HEK293 (cell line): ENCODE measurements around the gene ECE1.
A peak's percentile ranks its signal among the peaks of the same experiment; 100 is the strongest.

Experiments
- CTCF ChIA-PET: fragments of 350-600 bp; formaldehyde crosslinking; extraction: SDS; loops from one replicate; lab custom pipeline; 2021; ENCODE audit warnings: antibody characterized with exemption; lab: Yijun Ruan, JAX
- POLR2A ChIA-PET: fragments of 300-600 bp; formaldehyde crosslinking; extraction: SDS; loops from one replicate; lab custom pipeline; 2020; ENCODE audit warnings: antibody characterized with exemption, inconsistent platforms; lab: Yijun Ruan, JAX
- H3K27ac ChIP-seq: fragments of 200-500 bp; sonication (Bioruptor generic); 2 replicates; pipeline ENCODE4 v1.5.1; 2014; ENCODE audit warnings: low read depth, low read length, control low read depth, inconsistent platforms; ENCODE audit errors: extremely low read depth
- H3K36me3 ChIP-seq, 2 experiments: fragments of 200-500 bp in 1 of 2; sonication (Bioruptor generic) in 1 of 2; 1 replicate in 1 of 2; 2 replicates in 1 of 2; pipeline ENCODE4 v1.5.1; 2014 to 2017; ENCODE audit warnings: inconsistent platforms in 2 of 2, low read length in 2 of 2; ENCODE audit not compliant: control insufficient read depth in 2 of 2, insufficient read depth in 1 of 2
- H3K4me1 ChIP-seq: fragments of 200-500 bp; sonication (Bioruptor generic); 2 replicates; pipeline ENCODE4 v1.5.1; 2014; ENCODE audit warnings: mild to moderate bottlenecking, low read length, inconsistent platforms; ENCODE audit not compliant: control insufficient read depth, insufficient read depth
- H3K4me3 ChIP-seq: 2 replicates; pipeline ENCODE4 v1.5.1; 2011; ENCODE audit warnings: low read depth, mild to moderate bottlenecking, control low read depth, low read length, moderate library complexity
- H3K9me3 ChIP-seq: fragments of 200-500 bp; sonication (Bioruptor generic); 2 replicates; pipeline ENCODE4 v1.5.1; 2014; ENCODE audit warnings: low read depth, low read length, inconsistent platforms; ENCODE audit not compliant: control insufficient read depth, insufficient read depth
- TCF7L2 ChIP-seq: IDR thresholded peaks from 2 replicates; pipeline ENCODE4 v1.6.1; 2011; ENCODE audit warnings: low read depth, mild to moderate bottlenecking, inconsistent platforms, low read length, moderate library complexity, borderline replicate concordance
- WT1 ChIP-seq: fragments of 450-650 bp; formaldehyde crosslinking; IDR thresholded peaks from 2 replicates; pipeline ENCODE4 v1.5.1; 2016; ENCODE audit warnings: missing biosample characterization, missing genetic modification characterization
- ZBTB48 ChIP-seq: fragments of 450-650 bp; formaldehyde crosslinking; IDR thresholded peaks from 2 replicates; pipeline ENCODE4 v1.5.1; 2016; ENCODE audit warnings: missing biosample characterization, missing genetic modification characterization
- ZBTB8A ChIP-seq: fragments of 450-650 bp; formaldehyde crosslinking; IDR thresholded peaks from 2 replicates; pipeline ENCODE4 v1.5.1; 2016; ENCODE audit warnings: missing biosample characterization, missing genetic modification characterization
- ZIC2 ChIP-seq: fragments of 450-650 bp; formaldehyde crosslinking; IDR thresholded peaks from 2 replicates; pipeline ENCODE4 v1.5.1; 2016; ENCODE audit warnings: missing biosample characterization, missing genetic modification characterization
- ZNF114 ChIP-seq: fragments of 450-650 bp; formaldehyde crosslinking; IDR thresholded peaks from 2 replicates; pipeline ENCODE4 v1.5.0; 2017; ENCODE audit warnings: missing biosample characterization, missing genetic modification characterization
- ZNF155 ChIP-seq: fragments of 450-650 bp; formaldehyde crosslinking; IDR thresholded peaks from 2 replicates; pipeline ENCODE4 v1.5.1; 2016; ENCODE audit warnings: missing biosample characterization, missing genetic modification characterization
- ZNF202 ChIP-seq: fragments of 450-650 bp; formaldehyde crosslinking; IDR thresholded peaks from 2 replicates; pipeline ENCODE4 v1.5.1; 2016; ENCODE audit warnings: missing biosample characterization, missing genetic modification characterization, borderline replicate concordance
- ZNF561 ChIP-seq: fragments of 450-650 bp; IDR thresholded peaks from 2 replicates; pipeline ENCODE4 v1.5.1; 2018; ENCODE audit warnings: missing biosample characterization, missing genetic modification characterization, borderline replicate concordance
- ZNF654 ChIP-seq: fragments of 450-650 bp; formaldehyde crosslinking; IDR thresholded peaks from 2 replicates; pipeline ENCODE4 v1.5.1; 2016; ENCODE audit warnings: low read depth, missing biosample characterization, missing genetic modification characterization
- TF ChIP-seq, protein P1 (sequence below): fragments of 450-650 bp; formaldehyde crosslinking; IDR thresholded peaks from 2 replicates; pipeline ENCODE4 v1.5.1; 2016; ENCODE audit warnings: missing biosample characterization, missing genetic modification characterization
- TF ChIP-seq, protein P2 (sequence below): fragments of 450-650 bp; formaldehyde crosslinking; IDR thresholded peaks from 2 replicates; pipeline ENCODE4 v1.5.1; 2016; ENCODE audit warnings: missing biosample characterization, missing genetic modification characterization
- TF ChIP-seq, protein P3 (sequence below): fragments of 450-650 bp; formaldehyde crosslinking; IDR thresholded peaks from 2 replicates; pipeline ENCODE4 v1.5.1; 2016; ENCODE audit warnings: missing biosample characterization, missing genetic modification characterization
- TF ChIP-seq, protein P4 (sequence below): fragments of 450-650 bp; IDR thresholded peaks from 2 replicates; pipeline ENCODE4 v1.5.1; 2018; ENCODE audit warnings: missing biosample characterization, mild to moderate bottlenecking, missing genetic modification characterization
- TF ChIP-seq, protein P5 (sequence below): fragments of 450-650 bp; formaldehyde crosslinking; IDR thresholded peaks from 2 replicates; pipeline ENCODE4; 2016; ENCODE audit warnings: missing biosample characterization, missing genetic modification characterization
- TF ChIP-seq, protein P6 (sequence below): fragments of 450-650 bp; formaldehyde crosslinking; IDR thresholded peaks from 2 replicates; pipeline ENCODE4 v1.5.1; 2017; ENCODE audit warnings: missing biosample characterization, missing genetic modification characterization

Gene ECE1

DNA sequence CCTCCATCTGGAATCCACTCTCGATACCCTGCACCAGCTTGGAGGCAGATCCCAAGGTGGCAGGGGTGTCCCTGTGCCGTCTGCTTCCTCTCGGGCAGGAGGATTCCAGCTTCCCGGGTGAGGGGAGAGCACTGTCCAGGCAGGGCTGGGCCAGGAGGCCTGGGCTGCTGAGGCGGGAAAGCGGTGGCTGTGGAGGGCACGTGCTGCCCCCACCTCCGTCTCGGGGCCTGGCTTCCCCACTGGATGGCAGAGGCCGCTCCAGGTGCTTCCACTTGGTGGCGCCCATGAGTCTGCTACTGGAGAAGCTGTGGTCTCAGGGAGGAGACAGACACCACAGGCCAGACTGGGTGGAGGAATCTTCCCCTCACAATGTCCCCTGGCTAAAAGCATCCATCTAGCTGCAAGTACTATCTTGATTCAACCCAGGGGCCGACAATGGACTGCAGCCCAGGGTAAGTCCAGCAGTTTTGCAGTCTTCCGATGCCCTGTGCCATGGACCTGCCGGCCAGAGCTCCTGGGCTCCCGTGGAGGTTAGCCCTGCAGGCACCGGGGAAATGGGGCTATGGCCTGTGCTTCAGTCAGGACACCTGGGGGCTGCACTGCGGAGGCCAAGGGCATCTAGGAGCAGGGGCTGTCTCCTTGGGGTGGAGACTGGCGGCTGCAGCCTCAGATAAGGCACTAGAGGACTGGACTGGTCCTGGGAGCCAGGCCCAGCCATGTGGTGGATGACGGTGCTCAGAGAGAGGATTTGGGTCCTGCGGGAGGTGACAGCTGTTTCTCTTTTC, 72.3 kb downstream of the ECE1 start (continued):
- TF ChIP-seq, protein P1, sequence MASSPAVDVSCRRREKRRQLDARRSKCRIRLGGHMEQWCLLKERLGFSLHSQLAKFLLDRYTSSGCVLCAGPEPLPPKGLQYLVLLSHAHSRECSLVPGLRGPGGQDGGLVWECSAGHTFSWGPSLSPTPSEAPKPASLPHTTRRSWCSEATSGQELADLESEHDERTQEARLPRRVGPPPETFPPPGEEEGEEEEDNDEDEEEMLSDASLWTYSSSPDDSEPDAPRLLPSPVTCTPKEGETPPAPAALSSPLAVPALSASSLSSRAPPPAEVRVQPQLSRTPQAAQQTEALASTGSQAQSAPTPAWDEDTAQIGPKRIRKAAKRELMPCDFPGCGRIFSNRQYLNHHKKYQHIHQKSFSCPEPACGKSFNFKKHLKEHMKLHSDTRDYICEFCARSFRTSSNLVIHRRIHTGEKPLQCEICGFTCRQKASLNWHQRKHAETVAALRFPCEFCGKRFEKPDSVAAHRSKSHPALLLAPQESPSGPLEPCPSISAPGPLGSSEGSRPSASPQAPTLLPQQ: no peak

DNA sequence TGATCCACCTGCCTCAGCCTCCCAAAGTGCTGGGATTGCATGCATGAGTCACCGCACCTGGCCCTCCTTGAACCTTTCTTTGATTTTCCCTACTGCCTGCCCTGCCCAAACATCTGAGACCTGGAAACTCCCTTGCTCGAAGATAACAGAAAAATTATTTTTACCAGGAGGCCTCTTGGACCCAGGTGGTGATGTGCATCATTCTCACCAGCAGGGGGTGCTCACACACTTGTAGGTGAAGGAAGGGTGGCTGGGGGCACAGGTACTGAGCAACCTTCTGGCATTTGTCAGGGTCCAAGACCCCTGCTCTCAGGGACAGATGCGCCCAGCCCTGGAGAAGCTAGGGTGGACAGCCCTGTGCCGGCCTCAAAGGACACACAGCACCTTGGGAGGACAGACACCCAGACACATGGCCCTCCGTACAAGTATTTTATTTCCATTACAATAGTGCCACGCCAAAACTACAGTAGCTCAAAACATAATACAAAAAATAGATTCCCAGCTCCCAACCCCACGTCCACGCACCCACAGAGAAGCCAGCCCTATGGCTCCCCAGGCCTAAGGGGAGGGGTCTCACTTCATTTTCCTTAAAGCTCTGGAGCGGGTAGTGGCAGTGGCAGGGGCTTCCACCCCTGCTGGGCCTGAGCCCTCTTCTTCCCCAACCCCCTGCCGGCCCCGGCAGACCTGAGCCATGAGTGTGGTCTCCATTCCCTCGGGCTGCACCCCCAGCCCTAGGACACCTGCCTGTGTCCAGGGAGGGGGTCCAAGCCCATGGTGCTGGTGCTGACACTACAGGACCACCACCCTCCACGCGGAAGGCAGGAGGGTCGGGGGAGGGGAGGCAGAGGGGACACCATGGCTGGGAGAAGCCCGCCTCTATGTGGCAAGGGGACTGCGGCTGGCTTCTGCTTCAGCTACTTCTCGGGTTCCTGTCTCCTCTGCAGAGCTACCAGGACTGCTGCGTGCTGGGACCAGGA, 73.1 kb downstream of the ECE1 start:
- ChIA-PET POLR2A (no interaction called here), CTCF (interaction anchor here (0.5 to 6.9 kb wide), 45 partner anchors 8 to 1455 kb away, joined by 3 to 56 read pairs (median 4); partner anchors contain the start of gene NBPF3)
- no peak overlapping the region for H3K4me3 ChIP-seq
- no peak overlapping the region for H3K27ac ChIP-seq
- no peaks in the 10 kb centered on the region for H3K4me1 ChIP-seq
- H3K9me3 ChIP-seq: no peaks in the 10 kb centered on the region
- TF ChIP-seq ZIC2: peak; percentile 39; the same call in 1 of the 2 replicates
- TF ChIP-seq, protein P2, sequence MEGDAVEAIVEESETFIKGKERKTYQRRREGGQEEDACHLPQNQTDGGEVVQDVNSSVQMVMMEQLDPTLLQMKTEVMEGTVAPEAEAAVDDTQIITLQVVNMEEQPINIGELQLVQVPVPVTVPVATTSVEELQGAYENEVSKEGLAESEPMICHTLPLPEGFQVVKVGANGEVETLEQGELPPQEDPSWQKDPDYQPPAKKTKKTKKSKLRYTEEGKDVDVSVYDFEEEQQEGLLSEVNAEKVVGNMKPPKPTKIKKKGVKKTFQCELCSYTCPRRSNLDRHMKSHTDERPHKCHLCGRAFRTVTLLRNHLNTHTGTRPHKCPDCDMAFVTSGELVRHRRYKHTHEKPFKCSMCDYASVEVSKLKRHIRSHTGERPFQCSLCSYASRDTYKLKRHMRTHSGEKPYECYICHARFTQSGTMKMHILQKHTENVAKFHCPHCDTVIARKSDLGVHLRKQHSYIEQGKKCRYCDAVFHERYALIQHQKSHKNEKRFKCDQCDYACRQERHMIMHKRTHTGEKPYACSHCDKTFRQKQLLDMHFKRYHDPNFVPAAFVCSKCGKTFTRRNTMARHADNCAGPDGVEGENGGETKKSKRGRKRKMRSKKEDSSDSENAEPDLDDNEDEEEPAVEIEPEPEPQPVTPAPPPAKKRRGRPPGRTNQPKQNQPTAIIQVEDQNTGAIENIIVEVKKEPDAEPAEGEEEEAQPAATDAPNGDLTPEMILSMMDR (tag by site-specific recombination): peak; percentile 36; the same call in 1 of the 2 replicates
- peak; percentile 55 for TF ChIP-seq ZNF654 (tag by site-specific recombination)
- TF ChIP-seq, protein P3, sequence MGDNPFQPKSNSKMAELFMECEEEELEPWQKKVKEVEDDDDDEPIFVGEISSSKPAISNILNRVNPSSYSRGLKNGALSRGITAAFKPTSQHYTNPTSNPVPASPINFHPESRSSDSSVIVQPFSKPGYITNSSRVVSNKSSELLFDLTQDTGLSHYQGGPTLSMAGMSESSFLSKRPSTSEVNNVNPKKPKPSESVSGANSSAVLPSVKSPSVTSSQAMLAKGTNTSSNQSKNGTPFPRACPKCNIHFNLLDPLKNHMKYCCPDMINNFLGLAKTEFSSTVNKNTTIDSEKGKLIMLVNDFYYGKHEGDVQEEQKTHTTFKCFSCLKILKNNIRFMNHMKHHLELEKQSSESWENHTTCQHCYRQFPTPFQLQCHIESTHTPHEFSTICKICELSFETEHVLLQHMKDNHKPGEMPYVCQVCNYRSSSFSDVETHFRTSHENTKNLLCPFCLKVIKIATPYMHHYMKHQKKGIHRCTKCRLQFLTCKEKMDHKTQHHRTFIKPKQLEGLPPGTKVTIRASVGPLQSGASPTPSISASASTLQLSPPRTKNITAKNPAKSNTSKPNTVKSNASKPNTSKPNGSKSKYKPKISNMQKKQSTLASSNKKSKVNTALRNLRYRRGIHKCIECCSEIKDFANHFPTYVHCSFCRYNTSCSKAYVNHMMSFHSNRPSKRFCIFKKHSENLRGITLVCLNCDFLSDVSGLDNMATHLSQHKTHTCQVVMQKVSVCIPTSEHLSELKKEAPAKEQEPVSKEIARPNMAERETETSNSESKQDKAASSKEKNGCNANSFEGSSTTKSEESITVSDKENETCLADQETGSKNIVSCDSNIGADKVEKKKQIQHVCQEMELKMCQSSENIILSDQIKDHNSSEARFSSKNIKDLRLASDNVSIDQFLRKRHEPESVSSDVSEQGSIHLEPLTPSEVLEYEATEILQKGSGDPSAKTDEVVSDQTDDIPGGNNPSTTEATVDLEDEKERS (tag by site-specific recombination): no peak
- H3K36me3 ChIP-seq: peaks cover 0 to 36% of the 10 kb centered on the region in 2 experiments; a peak in 2 of 3 replicates

DNA sequence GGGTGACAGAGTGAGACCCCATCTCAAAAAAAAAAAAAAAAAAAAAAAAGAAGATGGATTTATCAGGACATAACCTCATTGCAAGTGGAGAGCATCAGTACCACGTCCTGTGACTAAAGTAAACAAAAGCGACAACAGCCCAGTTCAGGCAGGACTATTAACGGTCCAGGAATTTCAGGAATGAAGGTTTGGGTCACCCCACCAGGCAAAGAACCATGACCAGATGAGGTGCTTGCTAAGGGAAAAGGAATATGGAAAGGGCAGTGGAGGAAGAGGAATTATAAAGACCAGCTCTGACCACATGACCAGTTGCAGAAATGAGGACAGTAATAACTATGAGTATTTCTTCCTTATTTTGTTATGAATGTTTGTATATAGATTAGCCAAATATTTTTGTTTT, 78.1 kb downstream of the ECE1 start:
- H3K4me3 ChIP-seq: no peak overlapping the region
- ChIA-PET CTCF (interaction anchor here (0.8 to 6.9 kb wide), 3 partner anchors 9 to 382 kb away, joined by 3 to 41 read pairs (median 3); no protein-coding TSS in a partner anchor), POLR2A (no interaction called here)
- no peaks in the 10 kb centered on the region for H3K36me3 ChIP-seq
- no peak overlapping the region for H3K27ac ChIP-seq
- H3K4me1 ChIP-seq: no peaks in the 10 kb centered on the region
- H3K9me3 ChIP-seq: no peaks in the 10 kb centered on the region
- TF ChIP-seq WT1 (tag by site-specific recombination) (no peak), ZNF202 (tag by site-specific recombination) (no peak), TCF7L2 (no peak), ZNF155 (tag by site-specific recombination) (no peak), ZNF114 (no peak), ZBTB8A (tag by site-specific recombination) (no peak), ZNF561 (tag by site-specific recombination) (no peak), ZBTB48 (tag by site-specific recombination) (no peak)
- TF ChIP-seq, protein P4, sequence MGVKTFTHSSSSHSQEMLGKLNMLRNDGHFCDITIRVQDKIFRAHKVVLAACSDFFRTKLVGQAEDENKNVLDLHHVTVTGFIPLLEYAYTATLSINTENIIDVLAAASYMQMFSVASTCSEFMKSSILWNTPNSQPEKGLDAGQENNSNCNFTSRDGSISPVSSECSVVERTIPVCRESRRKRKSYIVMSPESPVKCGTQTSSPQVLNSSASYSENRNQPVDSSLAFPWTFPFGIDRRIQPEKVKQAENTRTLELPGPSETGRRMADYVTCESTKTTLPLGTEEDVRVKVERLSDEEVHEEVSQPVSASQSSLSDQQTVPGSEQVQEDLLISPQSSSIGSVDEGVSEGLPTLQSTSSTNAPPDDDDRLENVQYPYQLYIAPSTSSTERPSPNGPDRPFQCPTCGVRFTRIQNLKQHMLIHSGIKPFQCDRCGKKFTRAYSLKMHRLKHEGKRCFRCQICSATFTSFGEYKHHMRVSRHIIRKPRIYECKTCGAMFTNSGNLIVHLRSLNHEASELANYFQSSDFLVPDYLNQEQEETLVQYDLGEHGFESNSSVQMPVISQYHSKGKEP (tag by site-specific recombination): no peak
- TF ChIP-seq, protein P5, sequence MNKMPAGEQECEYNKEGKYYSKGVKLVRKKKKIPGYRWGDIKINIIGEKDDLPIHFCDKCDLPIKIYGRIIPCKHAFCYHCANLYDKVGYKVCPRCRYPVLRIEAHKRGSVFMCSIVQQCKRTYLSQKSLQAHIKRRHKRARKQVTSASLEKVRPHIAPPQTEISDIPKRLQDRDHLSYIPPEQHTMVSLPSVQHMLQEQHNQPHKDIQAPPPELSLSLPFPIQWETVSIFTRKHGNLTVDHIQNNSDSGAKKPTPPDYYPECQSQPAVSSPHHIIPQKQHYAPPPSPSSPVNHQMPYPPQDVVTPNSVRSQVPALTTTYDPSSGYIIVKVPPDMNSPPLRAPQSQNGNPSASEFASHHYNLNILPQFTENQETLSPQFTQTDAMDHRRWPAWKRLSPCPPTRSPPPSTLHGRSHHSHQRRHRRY (tag by site-specific recombination): no peak
- TF ChIP-seq, protein P6, sequence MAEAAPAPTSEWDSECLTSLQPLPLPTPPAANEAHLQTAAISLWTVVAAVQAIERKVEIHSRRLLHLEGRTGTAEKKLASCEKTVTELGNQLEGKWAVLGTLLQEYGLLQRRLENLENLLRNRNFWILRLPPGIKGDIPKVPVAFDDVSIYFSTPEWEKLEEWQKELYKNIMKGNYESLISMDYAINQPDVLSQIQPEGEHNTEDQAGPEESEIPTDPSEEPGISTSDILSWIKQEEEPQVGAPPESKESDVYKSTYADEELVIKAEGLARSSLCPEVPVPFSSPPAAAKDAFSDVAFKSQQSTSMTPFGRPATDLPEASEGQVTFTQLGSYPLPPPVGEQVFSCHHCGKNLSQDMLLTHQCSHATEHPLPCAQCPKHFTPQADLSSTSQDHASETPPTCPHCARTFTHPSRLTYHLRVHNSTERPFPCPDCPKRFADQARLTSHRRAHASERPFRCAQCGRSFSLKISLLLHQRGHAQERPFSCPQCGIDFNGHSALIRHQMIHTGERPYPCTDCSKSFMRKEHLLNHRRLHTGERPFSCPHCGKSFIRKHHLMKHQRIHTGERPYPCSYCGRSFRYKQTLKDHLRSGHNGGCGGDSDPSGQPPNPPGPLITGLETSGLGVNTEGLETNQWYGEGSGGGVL (tag by site-specific recombination): no peak
